GM21576 (cell line): Measurements from ENCODE around the gene MAN2C1.
"Not testable (repeated sequence)": the region's sequence is repeated elsewhere in the genome, so short reads cannot be mapped to it uniquely, and the experiment has no call there.

ENCODE experiments used
- ATAC-seq: cut with Tn5 transposase; IDR thresholded peaks from one replicate; pipeline ENCODE4 v1.9.1; 2021; ENCODE audit warnings: mild to moderate bottlenecking, moderate library complexity; ENCODE audit not compliant: unreplicated experiment

Gene MAN2C1

DNA sequence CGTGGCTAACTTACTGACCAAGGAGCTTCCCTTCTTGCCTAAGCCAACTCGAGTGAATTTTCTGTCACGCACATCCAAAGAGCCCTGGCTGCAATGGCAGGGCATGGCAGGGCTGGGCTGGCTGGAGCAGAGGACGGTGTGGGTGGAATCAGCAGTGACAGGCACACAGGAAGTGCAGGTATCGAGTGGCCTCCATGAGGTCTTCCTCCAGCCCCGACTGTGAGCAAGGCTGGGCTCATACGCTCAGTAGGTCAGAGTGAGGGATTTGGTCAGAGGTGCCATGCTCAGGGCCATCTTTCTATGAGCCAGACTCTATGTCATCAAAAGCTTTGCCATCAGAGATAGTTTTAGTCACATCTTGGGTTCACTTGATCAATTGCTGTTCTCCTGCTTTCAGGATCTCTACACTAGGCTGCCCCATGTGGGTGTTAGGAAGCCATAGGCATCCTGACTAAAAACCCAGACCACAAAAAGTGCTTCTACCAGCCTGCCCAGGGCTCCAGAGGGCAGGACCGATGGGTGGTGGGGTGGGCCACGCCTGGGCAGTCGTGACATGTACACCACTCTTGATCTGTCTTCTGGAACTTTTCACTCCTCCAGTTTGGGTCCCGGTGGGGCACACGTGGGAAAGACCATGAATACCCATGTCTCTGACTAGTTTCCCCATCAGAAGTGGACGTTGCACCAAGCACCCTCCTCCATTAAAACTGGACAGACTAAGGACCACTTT lies 55.1 kb downstream of the MAN2C1 start:
- no peak for ATAC-seq

DNA sequence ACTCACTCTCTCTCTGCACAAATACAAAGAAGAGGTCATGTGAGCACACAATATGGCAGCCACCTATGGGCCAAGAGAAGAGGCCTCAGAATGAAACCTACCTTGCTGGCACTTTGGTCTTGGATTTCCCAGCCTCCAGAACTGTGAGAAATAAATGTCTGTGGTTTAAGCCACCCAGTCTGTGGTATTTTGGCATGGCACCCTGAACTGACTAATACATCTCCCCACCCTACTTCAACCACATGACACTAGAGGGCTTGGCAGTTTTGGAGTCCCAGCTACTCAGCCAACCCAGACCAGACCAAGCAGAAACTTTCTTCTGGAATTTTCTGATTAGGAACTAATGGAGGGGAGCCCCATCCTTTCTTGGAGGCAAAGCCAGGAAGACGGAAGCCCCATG lies 55.9 kb downstream of the MAN2C1 start:
- ATAC-seq = not testable (repeated sequence)

DNA sequence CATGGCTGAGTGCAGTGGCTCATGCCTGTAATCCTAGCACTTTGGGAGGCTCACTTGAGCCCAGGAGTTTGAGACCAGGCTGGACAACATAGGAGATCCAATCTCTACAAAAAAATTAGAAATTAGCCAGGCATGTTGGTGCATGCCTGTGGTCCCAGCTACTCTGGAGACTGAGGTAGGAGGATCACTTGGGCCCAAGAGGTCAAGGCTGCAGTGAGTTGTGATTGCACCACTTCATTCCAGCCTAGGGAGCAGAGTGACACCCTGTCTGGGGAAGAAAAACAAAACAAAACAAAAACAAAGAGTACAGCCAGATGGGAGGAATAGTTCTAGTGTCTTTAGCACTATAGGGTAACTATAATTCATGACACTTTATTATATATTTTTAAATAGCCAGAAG lies 58.7 kb downstream of the MAN2C1 start:
- ATAC-seq = no peak

DNA sequence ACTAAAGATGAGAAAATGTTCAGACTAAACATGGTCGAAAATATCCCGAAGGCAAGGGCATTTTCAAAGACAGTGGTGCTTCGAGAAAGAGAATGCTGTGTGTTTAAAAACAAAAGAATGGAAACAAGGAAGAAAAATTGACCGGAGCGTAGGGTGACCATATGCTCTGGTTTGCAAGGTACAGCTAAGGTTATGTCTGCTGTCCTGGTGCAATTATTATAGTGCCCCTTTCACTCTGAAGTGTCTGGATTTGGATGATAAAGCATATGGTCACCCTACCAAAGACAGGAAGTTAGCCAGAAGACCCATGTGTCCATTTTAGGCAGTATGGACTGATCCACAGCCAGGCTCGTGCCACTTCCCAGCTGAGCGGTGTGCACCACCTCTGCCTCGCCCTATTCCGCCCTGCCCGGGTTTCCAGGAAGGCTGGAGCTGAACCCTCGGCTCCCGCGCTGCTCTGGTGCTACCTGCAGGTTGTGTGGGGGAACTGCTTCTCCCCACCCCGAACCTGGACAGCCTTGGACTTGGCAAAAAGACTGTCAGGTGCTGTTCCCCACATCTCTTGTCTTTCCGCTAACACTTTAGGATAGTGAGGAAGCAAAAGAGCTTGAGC lies 60.5 kb downstream of the MAN2C1 start:
- no peak for ATAC-seq

DNA sequence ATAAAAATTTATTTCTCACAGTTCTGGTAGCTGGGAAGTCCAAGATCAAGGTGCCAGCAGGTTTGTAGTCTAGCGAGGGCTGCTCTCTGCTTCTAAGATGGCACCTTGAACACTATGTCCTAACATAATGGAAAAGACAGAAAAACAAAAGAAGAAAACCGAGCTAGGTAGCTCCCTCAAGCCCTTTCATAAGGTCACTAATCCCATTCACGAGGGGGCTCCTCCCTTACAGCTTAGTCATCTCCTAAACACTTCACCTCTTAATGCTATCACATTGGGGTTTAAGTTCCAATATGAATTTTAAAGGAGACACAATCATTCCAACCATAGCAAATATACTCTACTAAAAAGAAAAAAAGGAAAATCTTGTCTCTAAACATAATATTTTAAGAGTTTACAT lies 62.2 kb downstream of the MAN2C1 start:
- no peak for ATAC-seq
